Measurements from ENCODE around the gene RBM23. TPM values are rescaled to one million over a fixed set of nuclear protein-coding genes. Genes with fewer than 3 reads are reported as not detected.
"Not testable (repeated sequence)": the region's sequence is repeated elsewhere in the genome, so short reads cannot be mapped to it uniquely, and the experiment has no call there.

Gene RBM23
- total RNA-seq: 10 to 100 TPM; 77.1 to 81.2 TPM

- POLR2A ChIA-PET: interaction anchor here (0.6 to 3.8 kb wide), 20 partner anchors 10 to 1417 kb away, joined by 3 to 30 read pairs (median 4); partner anchors contain the start of genes ACIN1, HAUS4, LRP10 and MRPL52
- H3K27ac Mint-ChIP-seq: peak within 1 kb of the TSS; percentile 98
- DNase-seq: peak; percentile 100
- H3K9me3 Mint-ChIP-seq (ENCODE audit: insufficient read depth): no peaks in the 10 kb centered on the region
- ATAC-seq: peak; percentile 96
- H3K4me1 Mint-ChIP-seq (ENCODE audit: low read depth): peaks cover 35% of the 10 kb centered on the region
- CTCF ChIA-PET: interaction anchor here (0.8 to 6.5 kb wide), 17 partner anchors 10 to 363 kb away, joined by 3 to 84 read pairs (median 5); partner anchors contain the start of genes ACIN1, C14orf119 and PRMT5
- peaks cover 52% of the 10 kb centered on the region for H3K36me3 Mint-ChIP-seq (ENCODE audit: low read depth)
- H3K27me3 Mint-ChIP-seq (ENCODE audit: low read depth): no peaks in the 10 kb centered on the region
- peak within 1 kb of the TSS; percentile 88 for H3K4me3 Mint-ChIP-seq
Measured at GRCh38 chr14:22918804-22919600, at the start of gene RBM23. Gene RBM23, minus strand, starts transcription at chr14:22919149.

- Mint-ChIP-seq H3K27ac (no peak overlapping the region), H3K4me3 (no peak overlapping the region), H3K9me3 (ENCODE audit: insufficient read depth) (no peaks in the 10 kb centered on the region), H3K4me1 (ENCODE audit: low read depth) (no peaks in the 10 kb centered on the region), H3K36me3 (ENCODE audit: low read depth) (no peaks in the 10 kb centered on the region), H3K27me3 (ENCODE audit: low read depth) (peaks cover 4% of the 10 kb centered on the region)
- ChIA-PET POLR2A (interaction anchor here (0.6 kb wide), 1 partner anchor 1347 kb away, joined by 3 read pairs; no protein-coding TSS in a partner anchor), CTCF (interaction anchor here (0.6 to 11.7 kb wide), 3 partner anchors 19 to 396 kb away, joined by 3 to 225 read pairs (median 3); partner anchors contain the start of gene AJUBA)
- DNase-seq: no peak
- no peak for ATAC-seq
Measured at GRCh38 chr14:22966783-22967269, 47.9 kb upstream of the RBM23 start.

GRCh38 chr14:22965916-22966782, 47.2 kb upstream of the RBM23 start:
- POLR2A ChIA-PET: interaction anchor here (0.6 kb wide), 1 partner anchor 1347 kb away, joined by 3 read pairs; no protein-coding TSS in a partner anchor
- H3K36me3 Mint-ChIP-seq (ENCODE audit: low read depth); H3K9me3 Mint-ChIP-seq (ENCODE audit: insufficient read depth); H3K4me3 Mint-ChIP-seq; H3K4me1 Mint-ChIP-seq (ENCODE audit: low read depth); ATAC-seq; H3K27me3 Mint-ChIP-seq (ENCODE audit: low read depth); H3K27ac Mint-ChIP-seq; DNase-seq: not testable (repeated sequence)
- CTCF ChIA-PET: interaction anchor here (0.6 to 1.4 kb wide), 2 partner anchors 31 to 396 kb away, joined by 3 read pairs; no protein-coding TSS in a partner anchor

GRCh38 chr14:22962061-22962676, 43.2 kb upstream of the RBM23 start:
- Mint-ChIP-seq H3K27me3 (ENCODE audit: low read depth) (peaks cover 5% of the 10 kb centered on the region), H3K9me3 (ENCODE audit: insufficient read depth) (no peaks in the 10 kb centered on the region)

GRCh38 chr14:22955702-22956569, 37.0 kb upstream of the RBM23 start:
- CTCF ChIA-PET: interaction anchor here (0.8 to 10.5 kb wide), 23 partner anchors 9 to 386 kb away, joined by 3 to 97 read pairs (median 4); partner anchors contain the start of genes ACIN1, AJUBA, C14orf119 and CDH24
- POLR2A ChIA-PET: interaction anchor here (1.0 to 2.8 kb wide), 9 partner anchors 10 to 367 kb away, joined by 3 to 17 read pairs (median 4); partner anchors contain the start of genes ACIN1, C14orf119, DAD1 and LRP10
- peaks cover 29% of the 10 kb centered on the region for H3K4me1 Mint-ChIP-seq (ENCODE audit: low read depth)

More at GRCh38 chr14:22962061-22962676, 43.2 kb upstream of the RBM23 start:
- DNase-seq (no peak), ATAC-seq (no peak)
- H3K27ac Mint-ChIP-seq: no peak overlapping the region
- no peaks in the 10 kb centered on the region for H3K36me3 Mint-ChIP-seq (ENCODE audit: low read depth)
- peaks cover 8% of the 10 kb centered on the region for H3K4me1 Mint-ChIP-seq (ENCODE audit: low read depth)
- H3K4me3 Mint-ChIP-seq: no peak overlapping the region
- POLR2A ChIA-PET: no interaction called here
- CTCF ChIA-PET: interaction anchor here (0.7 to 6.7 kb wide), 8 partner anchors 11 to 115 kb away, joined by 4 to 47 read pairs (median 10); partner anchors contain the start of genes CDH24 and PRMT5

GRCh38 chr14:22952418-22952817, 33.5 kb upstream of the RBM23 start:
- H3K27me3 Mint-ChIP-seq (ENCODE audit: low read depth): no peaks in the 10 kb centered on the region
- H3K4me1 Mint-ChIP-seq (ENCODE audit: low read depth): peaks cover 24% of the 10 kb centered on the region
- H3K36me3 Mint-ChIP-seq (ENCODE audit: low read depth): peaks cover 46% of the 10 kb centered on the region
- ChIA-PET CTCF (interaction anchor here (1.4 to 10.5 kb wide), 4 partner anchors 11 to 79 kb away, joined by 4 to 97 read pairs (median 5); partner anchors contain the start of gene AJUBA), POLR2A (no interaction called here)
- DNase-seq (no peak), ATAC-seq (no peak)
- no peak overlapping the region for H3K4me3 Mint-ChIP-seq
- no peaks in the 10 kb centered on the region for H3K9me3 Mint-ChIP-seq (ENCODE audit: insufficient read depth)
- H3K27ac Mint-ChIP-seq: peak overlapping the region; percentile 54

More at GRCh38 chr14:22955702-22956569, 37.0 kb upstream of the RBM23 start:
- peaks cover 33% of the 10 kb centered on the region for H3K36me3 Mint-ChIP-seq (ENCODE audit: low read depth)
- peak overlapping the region; percentile 92 for H3K27ac Mint-ChIP-seq
- DNase-seq: no peak
- no peaks in the 10 kb centered on the region for H3K27me3 Mint-ChIP-seq (ENCODE audit: low read depth)
- H3K4me3 Mint-ChIP-seq: peak overlapping the region; percentile 95
- ATAC-seq: no peak
- no peaks in the 10 kb centered on the region for H3K9me3 Mint-ChIP-seq (ENCODE audit: insufficient read depth)

- H3K27ac Mint-ChIP-seq; H3K9me3 Mint-ChIP-seq (ENCODE audit: insufficient read depth); ATAC-seq; POLR2A ChIA-PET; H3K27me3 Mint-ChIP-seq (ENCODE audit: low read depth); H3K4me3 Mint-ChIP-seq; DNase-seq: not testable (repeated sequence)
- H3K4me1 Mint-ChIP-seq (ENCODE audit: low read depth): peaks cover 19% of the 10 kb centered on the region
- CTCF ChIA-PET: interaction anchor here (0.7 to 10.5 kb wide), 10 partner anchors 10 to 125 kb away, joined by 3 to 97 read pairs (median 4); partner anchors contain the start of genes AJUBA and PRMT5
- H3K36me3 Mint-ChIP-seq (ENCODE audit: low read depth): peaks cover 52% of the 10 kb centered on the region
Measured at GRCh38 chr14:22951795-22952194, 32.8 kb upstream of the RBM23 start.

- Mint-ChIP-seq H3K4me3 (no peak overlapping the region), H3K4me1 (ENCODE audit: low read depth) (no peaks in the 10 kb centered on the region), H3K9me3 (ENCODE audit: insufficient read depth) (no peaks in the 10 kb centered on the region), H3K27ac (no peak overlapping the region), H3K27me3 (ENCODE audit: low read depth) (no peaks in the 10 kb centered on the region), H3K36me3 (ENCODE audit: low read depth) (peaks cover 43% of the 10 kb centered on the region)
- POLR2A ChIA-PET: interaction anchor here (1.6 kb wide), 1 partner anchor 11 kb away, joined by 6 read pairs; no protein-coding TSS in a partner anchor
- DNase-seq (no peak), ATAC-seq (no peak)
- CTCF ChIA-PET: interaction anchor here (0.7 to 5.5 kb wide), 7 partner anchors 11 to 123 kb away, joined by 3 to 30 read pairs (median 6); partner anchors contain the start of genes HAUS4, PRMT5 and RBM23
Measured at GRCh38 chr14:22945642-22946041, 26.7 kb upstream of the RBM23 start.

GRCh38 chr14:22939684-22940083, 20.7 kb upstream of the RBM23 start:
- no peak for ATAC-seq
- Mint-ChIP-seq H3K27ac (no peak overlapping the region), H3K4me3 (no peak overlapping the region), H3K27me3 (ENCODE audit: low read depth) (no peaks in the 10 kb centered on the region), H3K9me3 (ENCODE audit: insufficient read depth) (no peaks in the 10 kb centered on the region), H3K36me3 (ENCODE audit: low read depth) (peaks cover 27% of the 10 kb centered on the region), H3K4me1 (ENCODE audit: low read depth) (no peaks in the 10 kb centered on the region)
- ChIA-PET POLR2A (no interaction called here), CTCF (interaction anchor here (1.2 to 2.9 kb wide), 4 partner anchors 10 to 129 kb away, joined by 3 to 18 read pairs (median 6); partner anchors contain the start of gene PRMT5)
- DNase-seq: no peak

GRCh38 chr14:22935156-22935555, 16.2 kb upstream of the RBM23 start:
- peaks cover 13% of the 10 kb centered on the region for H3K36me3 Mint-ChIP-seq (ENCODE audit: low read depth)
- no peak overlapping the region for H3K4me3 Mint-ChIP-seq
- H3K27ac Mint-ChIP-seq: no peak overlapping the region
- ChIA-PET CTCF (interaction anchor here (0.9 to 2.3 kb wide), 8 partner anchors 12 to 134 kb away, joined by 3 to 6 read pairs (median 4); partner anchors contain the start of gene AJUBA), POLR2A (no interaction called here)
- peaks cover 2% of the 10 kb centered on the region for H3K4me1 Mint-ChIP-seq (ENCODE audit: low read depth)
- no peaks in the 10 kb centered on the region for H3K9me3 Mint-ChIP-seq (ENCODE audit: insufficient read depth)
- no peak for DNase-seq
- ATAC-seq: no peak
- no peaks in the 10 kb centered on the region for H3K27me3 Mint-ChIP-seq (ENCODE audit: low read depth)

Measured in activated CD8-positive, alpha-beta T cell treated with anti-CD3 and anti-CD28 coated beads, Interleukin-2, amount 10 ng/mL, durations not matched to agents 7 days and 5 days (primary cell).